Stimulated activated CD8-positive, alpha-beta memory T cell treated with anti-CD3 and anti-CD28 coated beads, Interleukin-7, amount 100 ng/mL, for 1 hour (primary cell): ENCODE results near the gene LBX1.

Experiments used
- DNase-seq, 2 donors: peaks; one replicate each; pipeline ENCODE4 v3.0.0-alpha.2; 2020; ENCODE audit warnings: low read depth in 2 of 2

Gene LBX1

DNA sequence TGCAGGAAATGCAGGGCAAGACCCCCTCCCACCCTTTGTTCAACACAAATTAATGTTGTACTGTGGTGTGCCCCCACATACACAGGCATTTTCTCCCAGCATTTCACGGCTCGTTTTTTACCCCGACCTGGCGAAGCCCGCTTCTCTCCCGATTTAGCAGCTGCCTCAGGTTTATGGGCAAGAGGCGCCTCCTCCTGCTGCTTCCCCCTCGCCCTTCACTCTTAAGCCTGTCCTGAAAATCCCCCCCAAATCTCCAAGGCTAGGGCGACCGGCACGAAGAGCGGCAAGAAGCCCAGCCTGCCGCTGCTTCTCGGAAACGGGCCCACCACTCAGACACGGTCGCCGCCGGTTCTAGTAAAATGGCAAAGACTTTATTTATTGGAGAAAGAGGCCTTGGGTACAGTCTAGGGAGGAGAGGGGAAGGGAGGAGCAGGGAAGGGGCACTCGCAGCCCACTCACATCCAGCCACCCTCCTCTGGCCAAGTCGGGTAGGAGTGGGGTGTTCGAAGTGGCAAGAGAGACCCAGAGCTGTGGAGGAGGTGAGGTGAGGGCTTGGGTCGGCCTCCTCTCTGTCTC is 3.3 kb downstream of the LBX1 start:
- no peak for DNase-seq

DNA sequence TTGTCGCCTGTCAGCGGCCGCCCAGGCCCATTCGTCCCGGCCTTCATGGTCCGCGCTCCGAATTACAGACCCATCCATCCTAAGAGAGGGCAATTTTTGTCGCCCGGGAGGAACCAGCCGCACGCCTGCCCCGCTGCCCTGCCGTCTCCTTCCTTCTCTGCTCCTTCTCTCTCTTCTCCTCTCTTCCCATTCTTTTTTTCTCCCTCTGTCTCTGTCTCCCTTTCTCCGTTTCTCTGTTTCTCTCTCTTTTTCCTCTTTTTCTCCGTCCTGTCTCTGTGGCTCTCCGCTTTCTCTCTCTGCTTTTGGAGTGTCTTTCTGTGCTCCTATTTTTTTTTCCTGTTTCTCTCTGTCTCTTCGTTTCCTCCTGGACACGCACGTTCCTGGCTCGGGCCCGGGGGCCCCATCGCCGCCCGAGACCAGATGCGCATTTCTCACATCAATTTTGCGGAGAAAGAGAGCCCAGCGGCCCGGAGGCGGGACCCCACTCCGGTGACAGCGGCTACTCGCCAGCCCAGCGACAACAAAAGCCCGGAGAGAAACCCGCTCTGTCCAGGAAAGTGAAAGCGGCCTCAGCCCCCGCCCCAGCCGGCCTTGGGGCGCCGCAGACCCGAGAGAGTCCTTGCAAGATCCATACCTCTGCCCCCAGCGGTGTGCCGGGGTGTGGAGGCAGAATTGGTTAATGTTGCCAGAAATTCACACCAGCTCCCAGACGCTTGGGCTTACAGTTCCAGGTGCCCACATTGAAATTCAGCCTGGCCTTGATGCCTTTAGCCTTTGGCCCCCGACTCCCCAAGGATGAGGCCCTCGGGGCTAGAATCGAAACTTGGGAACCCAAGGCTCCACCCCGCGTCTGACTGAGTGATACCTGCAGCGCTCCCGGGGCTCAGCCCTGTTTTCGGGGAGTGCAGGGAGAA is 4.1 kb downstream of the LBX1 start:
- DNase-seq = no peak

DNA sequence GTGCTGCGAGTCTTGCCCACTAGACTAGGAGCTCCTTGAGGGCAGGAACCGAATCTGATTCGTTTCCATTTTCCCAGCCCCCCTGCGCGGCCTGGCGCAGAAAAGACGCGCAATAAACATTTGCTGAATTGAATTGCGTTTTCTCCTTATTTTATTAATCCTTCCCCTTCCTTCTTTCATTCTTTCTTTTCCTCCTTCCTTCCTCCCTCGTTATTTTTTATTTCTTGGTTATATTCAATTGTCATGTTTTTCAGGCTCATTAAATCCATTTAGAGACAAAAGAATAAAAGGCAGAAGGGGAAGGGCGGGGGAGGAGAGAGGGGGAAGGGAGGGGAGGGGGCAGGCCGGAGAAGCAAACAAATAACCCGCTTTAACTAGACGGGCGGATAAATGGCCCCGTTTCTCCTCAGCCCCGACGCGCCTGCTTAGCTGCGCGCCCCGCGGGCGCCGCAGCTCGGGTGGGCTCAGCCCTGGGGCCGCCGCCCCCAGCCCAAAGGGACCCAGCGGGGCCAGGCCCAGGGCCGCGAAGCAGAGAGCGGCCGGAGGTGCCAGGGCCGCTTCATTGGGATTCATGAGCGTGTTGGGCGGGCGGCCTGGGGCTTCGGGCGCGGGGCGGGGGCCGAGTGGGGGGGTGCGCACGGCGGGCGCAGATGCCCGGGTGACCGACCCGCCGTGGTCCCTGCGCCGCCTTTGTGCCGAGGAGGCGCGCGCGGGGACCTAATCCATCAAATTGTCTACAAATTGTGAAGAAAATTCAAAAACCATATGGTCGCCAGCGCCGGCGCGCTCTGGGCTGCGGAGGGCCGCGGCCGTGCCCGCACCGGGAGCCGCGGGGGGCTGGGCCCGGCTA is 5.0 kb downstream of the LBX1 start:
- no peak for DNase-seq

DNA sequence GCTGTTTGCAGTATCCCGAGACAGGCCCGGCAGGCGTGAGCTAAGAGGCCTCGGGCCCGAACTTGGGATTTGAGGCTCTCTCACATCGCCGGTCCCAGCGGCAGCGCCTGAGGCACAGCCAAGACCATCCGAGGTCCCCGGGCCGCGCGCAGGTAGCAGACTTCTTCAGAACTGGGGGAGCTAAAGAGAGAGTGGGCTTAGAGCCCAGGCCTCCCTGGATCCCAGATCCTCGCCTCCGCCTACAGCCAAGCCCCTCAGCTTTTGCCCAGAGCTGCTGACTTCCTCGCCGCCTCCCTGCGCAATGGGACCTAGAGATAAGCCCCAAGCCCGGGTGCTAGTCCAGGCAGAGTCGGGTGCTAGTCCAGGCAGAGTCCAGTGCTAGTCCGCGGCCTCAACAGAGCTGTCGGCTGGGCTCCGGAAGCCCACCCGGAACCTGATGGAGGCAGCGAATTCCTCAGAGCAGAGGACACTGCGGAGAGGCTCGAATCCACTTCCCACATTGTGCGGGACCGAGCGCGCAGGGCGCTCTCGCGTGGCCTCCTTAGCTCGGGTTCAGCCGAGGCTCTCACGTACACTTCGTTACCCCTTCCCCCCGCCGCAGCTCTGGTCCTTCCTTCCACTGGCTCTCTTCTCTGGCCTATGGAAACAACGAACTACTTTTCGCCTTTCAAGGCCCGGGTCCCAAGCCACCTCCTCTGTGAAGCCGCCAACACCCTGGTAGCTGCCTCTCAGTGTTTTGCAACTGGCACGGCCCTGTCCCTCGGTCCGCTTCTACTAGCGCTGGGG is 5.8 kb downstream of the LBX1 start:
- no peak for DNase-seq

DNA sequence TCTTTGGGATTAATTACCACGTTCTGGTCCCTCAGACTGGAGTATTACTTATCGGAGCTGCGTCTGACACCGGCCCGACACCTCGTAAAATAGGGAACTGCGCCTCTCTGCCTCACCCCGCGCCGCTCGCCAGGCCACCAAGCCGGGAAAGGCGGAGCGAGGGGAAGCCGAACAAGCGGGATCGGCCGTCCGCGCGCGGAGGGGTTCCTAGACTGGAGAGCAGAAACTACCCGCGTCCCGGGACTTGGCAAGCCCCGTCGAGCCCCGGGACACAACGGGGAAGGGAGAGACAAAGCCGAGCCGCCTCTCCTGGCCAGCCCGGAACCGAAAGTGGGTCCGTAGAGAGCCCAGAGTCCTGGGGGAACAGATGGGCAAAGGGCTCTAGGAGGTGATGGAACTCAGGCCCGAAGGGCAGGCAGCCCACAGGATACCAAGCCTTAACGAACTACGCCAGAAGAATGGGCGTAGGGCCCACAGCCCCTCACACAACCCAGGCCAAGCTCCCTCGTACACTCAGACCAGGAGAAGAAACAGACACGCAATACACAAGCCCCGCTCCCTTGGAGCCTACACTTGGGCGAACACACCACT is 6.5 kb downstream of the LBX1 start:
- DNase-seq = no peak

DNA sequence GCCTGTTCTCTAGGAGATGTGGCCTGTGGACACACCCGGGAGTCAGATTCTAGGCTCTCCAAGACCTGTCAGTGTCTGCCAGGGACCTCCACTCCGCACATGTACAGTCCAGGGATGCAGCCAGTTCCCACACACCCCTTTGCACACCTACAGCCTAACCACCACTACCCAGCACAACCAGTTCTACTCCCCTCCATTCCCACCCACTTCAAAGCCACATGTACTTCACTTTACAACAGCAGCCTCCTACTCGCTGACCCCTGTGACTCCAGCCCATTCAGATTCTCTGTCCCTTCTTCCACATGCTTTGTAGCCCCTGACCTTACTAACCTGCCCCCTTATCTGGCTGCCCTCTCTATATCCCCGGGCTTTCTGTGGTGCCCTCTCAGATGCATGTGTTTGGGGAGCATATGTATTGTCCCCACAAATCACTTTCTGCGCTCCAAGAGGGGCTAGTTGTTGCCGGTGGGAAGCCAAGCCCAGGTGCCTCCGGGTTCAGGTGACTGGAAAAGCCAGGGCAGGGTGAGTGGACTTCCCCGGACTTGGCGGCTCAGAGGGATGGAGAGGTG is 7.2 kb downstream of the LBX1 start:
- DNase-seq = no peak

DNA sequence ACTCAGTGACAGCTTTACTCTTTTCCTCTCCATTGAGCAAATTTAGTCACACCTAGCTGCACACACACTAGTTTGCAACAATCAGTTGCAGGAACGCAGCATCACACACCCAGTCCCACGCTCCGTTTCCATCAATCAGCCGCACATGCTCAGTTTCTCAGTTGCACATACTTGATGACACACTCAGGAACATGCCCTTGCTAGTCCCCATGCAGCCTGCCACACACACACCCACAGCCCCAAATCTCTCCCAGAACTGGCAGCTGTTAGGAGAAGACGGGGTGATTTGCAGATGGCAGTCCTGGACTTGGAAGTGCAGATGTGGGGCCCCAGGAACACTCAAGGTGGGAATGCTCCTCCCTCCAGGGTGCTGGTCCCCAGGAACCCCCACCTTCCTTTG is 7.7 kb downstream of the LBX1 start:
- DNase-seq = no peak

DNA sequence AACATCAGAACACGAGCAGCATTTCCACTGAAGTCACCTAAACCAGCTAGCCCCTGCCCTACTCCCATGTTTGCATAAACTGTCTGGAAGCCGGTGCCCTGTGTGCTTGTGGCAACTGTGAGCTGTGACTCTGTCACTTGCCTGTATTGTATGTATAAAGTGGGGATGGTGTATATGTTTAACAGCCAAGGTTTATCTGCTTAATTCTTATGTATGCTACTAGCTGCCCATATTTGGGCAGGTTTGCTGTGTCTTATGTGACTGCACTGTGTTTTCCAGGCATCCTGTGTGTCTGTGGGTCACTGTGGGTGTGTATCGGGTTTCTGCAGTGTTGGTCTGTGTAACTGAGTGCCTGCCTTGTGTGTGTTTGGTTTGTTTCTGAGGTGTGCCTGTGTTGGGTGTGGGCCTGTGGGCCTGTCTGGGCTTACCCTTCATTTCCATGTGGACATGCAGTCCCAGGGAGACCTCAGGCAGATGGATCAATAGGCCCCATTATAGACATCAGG is 9.3 kb downstream of the LBX1 start:
- no peak for DNase-seq

DNA sequence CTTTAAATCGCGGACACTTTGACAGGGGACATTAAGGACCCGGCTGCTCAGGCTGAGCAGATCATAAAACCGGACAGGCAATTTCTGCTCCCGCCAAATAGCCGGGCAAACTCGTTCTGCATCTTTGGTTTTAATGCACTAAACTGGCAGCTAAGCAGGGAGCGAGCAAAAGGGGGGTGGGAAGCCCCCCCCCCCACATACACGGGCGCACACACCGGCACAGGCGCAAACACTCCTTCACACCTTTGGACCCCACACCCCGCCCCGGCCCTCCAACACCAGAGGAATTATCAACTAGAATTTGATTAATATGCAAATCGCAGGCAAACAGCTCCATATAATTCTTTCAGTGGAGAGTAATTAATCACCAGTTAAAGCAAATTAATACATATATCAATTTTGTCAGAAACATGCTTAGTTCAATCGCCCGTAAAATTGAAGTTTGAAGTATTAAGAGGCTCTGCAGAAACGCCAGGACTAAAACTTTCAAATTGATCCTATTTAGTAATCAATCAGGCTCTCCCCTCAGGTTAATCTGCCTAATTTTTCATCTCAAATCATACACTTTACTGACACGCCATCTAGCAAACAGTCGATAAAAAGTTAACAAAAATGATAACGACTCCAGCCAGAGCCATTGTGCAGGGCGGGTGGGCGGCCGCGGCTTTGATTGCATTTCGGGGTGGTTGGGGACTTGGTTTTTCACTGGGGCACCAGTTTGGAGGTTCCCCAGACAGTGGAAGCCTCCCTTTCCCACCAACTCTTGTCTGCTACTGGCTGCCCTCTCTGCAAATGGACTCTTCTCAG is 9.9 kb downstream of the LBX1 start:
- no peak for DNase-seq

DNA sequence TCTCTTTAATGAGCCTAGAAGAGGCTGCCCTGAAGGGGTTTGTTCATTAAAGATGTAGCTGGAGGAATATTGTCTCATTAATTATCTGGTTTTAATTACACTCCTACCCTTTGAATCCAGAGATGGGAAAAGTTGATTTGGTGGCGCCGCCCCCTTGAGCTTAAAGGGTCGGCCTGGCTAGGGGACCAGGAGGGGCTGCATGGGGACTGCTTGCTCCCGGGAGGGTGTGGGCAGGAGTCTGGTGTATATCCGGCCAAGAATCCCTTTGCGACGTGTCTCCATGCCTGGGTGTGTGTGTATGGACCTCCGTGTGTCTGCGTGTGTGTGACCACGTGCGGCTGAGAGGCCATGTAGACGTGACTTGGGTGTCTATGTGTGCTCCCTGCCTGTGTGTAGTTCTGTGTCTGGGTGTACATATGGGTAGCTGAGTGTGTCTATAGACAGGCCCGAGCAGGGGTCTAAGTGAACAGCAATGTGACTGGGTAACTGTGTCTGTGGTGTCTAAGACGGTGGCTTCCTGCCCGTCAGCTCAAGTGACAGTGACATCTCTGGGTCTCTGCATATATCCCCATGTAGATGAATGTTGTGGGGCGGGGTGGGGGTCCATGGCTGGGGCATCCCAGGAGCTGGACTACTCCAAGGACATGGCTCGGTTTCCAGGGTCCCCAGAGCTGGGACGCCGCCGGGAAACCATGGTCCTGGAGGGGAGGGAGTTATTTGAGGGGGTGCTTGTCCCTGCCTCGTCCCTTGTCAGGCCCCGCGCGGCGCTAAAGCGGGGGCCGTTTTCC is 10.7 kb downstream of the LBX1 start:
- no peak for DNase-seq

DNA sequence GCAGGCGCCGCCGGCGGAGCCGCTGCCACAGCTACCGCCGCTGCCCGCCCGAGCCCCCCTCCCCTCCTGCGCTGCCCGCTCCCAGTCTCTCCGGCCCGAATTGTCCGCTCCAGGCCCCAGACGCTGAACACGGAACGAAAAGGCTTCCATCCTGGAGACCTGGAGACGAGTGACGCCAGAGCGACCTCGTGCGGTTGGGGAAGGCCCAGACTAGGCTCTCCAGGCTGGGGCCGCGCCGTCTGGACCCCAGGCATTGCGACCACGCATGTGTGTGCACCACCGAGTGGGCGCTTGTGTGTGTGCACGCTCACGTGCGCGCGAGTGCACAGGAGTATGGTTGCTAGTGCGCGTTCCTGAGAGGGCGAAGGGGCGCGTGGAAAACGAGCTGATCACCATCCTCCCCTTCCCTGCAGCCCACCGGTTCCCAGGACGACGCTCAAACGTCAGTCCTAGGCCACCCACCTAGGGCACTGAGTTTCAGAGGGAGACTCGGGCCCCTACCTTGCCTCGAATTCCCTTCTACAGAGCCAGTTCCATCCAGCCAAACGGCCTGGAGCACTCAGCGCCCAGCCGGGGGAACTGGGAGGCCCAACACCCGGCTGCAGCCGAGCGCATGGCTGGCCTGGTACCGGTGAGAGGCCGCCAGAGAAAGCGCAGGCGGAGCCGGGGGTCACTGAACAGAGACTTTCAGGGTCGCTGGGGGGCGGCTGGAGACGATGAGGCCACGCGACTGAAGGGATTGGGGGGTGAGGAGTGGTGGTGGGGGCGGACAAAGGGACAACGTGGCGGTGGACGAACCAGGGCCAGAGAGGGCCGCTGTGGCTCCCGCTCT is 11.6 kb downstream of the LBX1 start:
- DNase-seq = no peak

DNA sequence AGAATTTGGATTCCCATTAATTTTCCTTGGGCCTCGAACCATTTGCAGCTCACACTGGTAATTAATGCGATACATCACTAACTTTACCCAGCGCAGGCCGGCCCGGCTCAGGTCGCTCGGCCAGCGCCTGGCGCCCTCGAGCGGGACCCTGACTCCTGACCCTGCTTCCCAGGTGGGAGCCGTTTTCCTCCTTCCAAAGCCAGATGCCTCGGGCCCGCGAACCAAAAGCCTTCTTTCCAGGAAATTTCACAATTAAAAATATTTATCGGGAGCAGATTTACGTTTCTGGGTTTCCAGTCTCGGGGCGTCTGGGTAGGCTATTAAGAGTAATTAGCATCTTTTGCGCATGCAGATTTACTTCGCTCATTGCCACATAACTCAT is 12.2 kb downstream of the LBX1 start:
- no peak for DNase-seq

DNA sequence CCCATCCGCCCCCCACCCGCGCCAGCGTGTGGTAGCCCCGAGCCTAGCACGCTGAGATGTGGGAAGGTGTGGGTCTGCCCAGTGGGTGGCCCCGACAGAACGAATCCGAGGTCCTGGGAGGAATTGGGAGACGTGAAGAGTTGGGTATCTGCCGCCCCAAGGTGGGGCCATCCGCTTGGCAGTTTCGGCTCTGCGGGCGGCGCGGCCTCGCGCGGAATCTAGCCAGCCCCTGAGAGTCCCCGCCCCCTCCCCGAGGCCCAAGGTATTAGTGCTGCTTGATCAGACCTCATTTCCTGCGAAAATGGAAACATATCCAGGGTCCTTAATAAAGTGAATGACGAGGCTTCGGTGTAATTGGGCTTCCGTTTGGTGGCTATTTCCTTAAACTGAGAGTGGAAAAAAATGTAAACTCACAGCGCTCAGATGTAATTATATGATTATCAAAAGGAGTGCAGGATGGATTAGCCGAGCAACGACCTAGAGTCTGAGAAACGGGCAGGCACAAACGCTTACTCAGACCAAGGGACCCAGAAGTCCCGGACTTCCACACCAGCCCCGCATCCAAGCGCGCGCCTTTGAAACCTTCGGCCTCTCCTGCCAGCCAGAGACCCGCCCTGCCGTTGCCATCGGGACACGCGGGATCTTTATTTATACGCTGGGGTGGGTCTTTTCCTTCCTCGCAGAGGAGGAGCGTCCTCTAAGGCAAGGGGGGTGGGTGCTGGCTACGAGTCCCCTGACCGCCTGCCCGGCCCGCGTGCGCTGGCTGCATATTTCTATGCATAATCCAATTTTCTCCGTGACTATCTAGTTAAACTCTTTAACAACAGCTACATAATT is 12.8 kb downstream of the LBX1 start:
- no peak for DNase-seq

DNA sequence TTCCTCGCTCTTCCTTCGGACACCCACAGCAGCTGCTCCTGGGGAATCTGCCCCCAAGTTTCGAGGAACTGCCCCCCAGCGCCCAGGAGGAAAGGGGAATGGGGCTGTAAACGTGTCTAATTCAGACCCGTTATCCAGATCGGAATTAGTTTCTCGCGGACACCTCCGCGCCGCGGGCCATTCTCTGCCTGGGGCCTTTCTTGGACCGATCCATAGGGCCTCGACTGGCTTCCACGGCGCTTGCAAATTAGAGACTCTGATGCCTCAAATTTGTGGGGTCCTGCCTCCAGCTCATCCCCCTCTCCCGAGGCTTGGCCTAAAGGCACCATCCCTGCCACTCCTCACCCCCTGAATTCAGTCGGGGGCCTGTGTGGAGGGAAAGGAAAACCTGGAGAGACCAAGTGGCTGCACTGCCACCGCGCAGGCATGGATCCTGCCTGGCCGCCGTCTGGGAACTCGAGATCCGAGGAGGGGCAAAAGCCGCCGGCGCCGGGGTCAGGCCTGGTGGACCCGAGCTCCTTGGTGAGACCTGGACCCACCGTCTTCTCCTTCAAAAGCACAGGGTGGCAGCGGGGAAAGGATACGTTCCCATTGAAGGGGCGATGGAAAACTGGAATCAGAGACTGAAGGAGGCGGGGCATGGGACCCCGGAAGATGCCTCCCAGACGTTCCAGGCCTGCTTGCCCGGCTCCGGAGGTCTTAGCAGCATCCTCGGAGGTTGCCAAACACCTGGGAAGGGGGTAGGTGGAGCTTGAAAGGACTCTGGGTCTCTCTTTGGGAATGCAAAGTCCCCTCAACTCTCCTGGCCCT is 13.7 kb downstream of the LBX1 start:
- no peak for DNase-seq

DNA sequence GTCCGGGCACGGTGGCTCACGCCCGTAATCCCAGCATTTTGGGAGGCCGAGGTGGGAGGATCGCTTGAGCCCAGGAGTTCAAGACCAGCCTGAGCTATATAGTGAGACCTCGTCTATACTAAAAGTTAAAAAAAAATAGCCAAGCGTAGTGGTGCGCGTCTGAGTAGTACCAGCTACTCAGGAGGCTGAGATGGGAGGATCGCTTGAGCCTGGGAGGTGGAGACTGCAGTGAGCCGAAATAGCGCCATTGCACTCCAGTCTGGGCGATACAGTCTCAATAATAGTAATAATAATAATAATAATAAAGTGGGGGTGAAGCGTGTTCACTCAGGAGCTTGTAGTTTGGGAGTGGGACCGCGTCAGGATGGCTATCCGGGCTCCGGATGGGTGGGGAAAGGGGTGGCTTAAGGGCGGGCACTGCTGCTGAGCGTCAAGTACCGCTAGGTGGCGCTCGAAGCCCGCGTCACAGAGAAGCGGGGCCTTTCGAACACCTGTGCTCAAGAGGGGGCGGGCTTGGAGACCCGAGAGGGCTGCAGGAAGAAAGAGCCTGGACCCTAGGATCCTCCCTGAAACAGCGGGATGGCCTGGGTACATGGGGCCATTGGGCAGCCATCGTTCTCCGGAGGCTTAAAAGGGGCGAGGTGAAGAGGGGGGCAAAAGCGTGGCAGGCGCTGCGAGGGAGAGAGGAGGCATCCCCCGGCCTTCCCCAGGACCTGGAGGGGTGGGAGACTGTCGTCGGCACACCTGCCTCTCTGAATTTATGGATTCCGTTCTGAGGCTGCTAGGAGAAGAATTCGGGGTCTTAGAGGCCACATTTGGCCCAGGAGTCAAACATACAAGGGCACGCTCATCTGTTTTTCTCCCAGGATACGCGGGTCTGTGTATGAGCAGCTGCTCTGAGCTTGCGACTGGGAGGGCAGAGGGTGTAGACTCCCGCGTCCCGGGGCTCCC is 14.5 kb downstream of the LBX1 start:
- DNase-seq = peak; percentile 46 to 66
